DND-41 (cell line): ENCODE results near the gene MT1E.

Source experiments
- ATAC-seq: fragments of 200-7000 bp; cut with Tn5 transposase; 3 replicates; pipeline ENCODE4 v1.9.1; 2021; ENCODE audit warnings: low read depth; ENCODE audit not compliant: insufficient read depth
- DNase-seq: peaks from one replicate; pipeline ENCODE4 v3.0.0-alpha.2; 2020
- H2AFZ ChIP-seq: 2 replicates; pipeline ENCODE4 v1.6.0; 2012; ENCODE audit warnings: low read depth, low read length
- H3K27ac ChIP-seq: 2 replicates; pipeline ENCODE4 v1.5.1; 2012; ENCODE audit warnings: low read length, inconsistent platforms
- H3K27me3 ChIP-seq: fragments of 200-600 bp; sonication (generic); 2 replicates; pipeline ENCODE4 v1.6.0; 2012; ENCODE audit warnings: low read length, mild to moderate bottlenecking, inconsistent platforms; ENCODE audit not compliant: insufficient read depth, poor library complexity
- H3K36me3 ChIP-seq: 2 replicates; pipeline ENCODE4 v1.5.1; 2012; ENCODE audit warnings: low read length, inconsistent platforms; ENCODE audit not compliant: insufficient read depth
- H3K4me1 ChIP-seq: 2 replicates; pipeline ENCODE4 v1.5.1; 2012; ENCODE audit warnings: mild to moderate bottlenecking, low read length; ENCODE audit not compliant: insufficient read depth
- H3K4me2 ChIP-seq: 2 replicates; pipeline ENCODE4 v1.6.0; 2012; ENCODE audit warnings: mild to moderate bottlenecking, moderate library complexity, low read length, inconsistent platforms; ENCODE audit not compliant: insufficient read depth
- H3K4me3 ChIP-seq, 2 experiments: fragments of 200-600 bp in 1 of 2; shearing (Covaris generic) in 1 of 2; 2 replicates each; pipeline ENCODE4 v1.5.1; 2012 to 2016; ENCODE audit warnings: inconsistent platforms in 2 of 2, low read length in 2 of 2, mild to moderate bottlenecking in 2 of 2, low read depth in 1 of 2, moderate library complexity in 1 of 2
- H3K79me2 ChIP-seq: 2 replicates; pipeline ENCODE4 v1.6.0; 2012; ENCODE audit warnings: low read length, inconsistent platforms; ENCODE audit not compliant: insufficient read depth
- H3K9ac ChIP-seq: 2 replicates; pipeline ENCODE4 v1.6.0; 2012; ENCODE audit warnings: low read depth, mild to moderate bottlenecking, inconsistent platforms, low read length, moderate library complexity
- H3K9me3 ChIP-seq: 2 replicates; pipeline ENCODE4 v1.5.1; 2012; ENCODE audit warnings: low read length, moderate library complexity, mild to moderate bottlenecking, inconsistent platforms; ENCODE audit not compliant: insufficient read depth, severe bottlenecking
- H4K20me1 ChIP-seq: 2 replicates; pipeline ENCODE4 v1.6.0; 2012; ENCODE audit warnings: low read length; ENCODE audit not compliant: insufficient read depth
- CTCF ChIP-seq: IDR thresholded peaks from 2 replicates; pipeline ENCODE4 v1.5.1; 2012; ENCODE audit warnings: borderline replicate concordance, low read length, moderate library complexity, mild to moderate bottlenecking; ENCODE audit not compliant: poor library complexity, severe bottlenecking; ENCODE audit errors: extremely low read depth
- EZH2 ChIP-seq: IDR thresholded peaks from 3 replicates; pipeline ENCODE4 v1.6.1; 2012; ENCODE audit warnings: borderline replicate concordance, low read depth, mild to moderate bottlenecking, moderate library complexity, low read length, inconsistent platforms; ENCODE audit not compliant: severe bottlenecking

MT1E gene

GRCh38 chr16:56609463-56609921 is 16.1 kb upstream of the MT1E start:
- peak overlapping the region; percentile 70 for H2AFZ ChIP-seq
- H3K4me3 ChIP-seq, result peak overlapping the region; percentile 44 to 70; a peak in 3 of 4 replicates
- H4K20me1 ChIP-seq, result no peaks in the 10 kb centered on the region
- H3K27me3 ChIP-seq, result no peaks in the 10 kb centered on the region
- peak overlapping the region; percentile 63 for H3K9ac ChIP-seq
- peak; percentile 62 for ATAC-seq
- no peaks in the 10 kb centered on the region for H3K79me2 ChIP-seq
- H3K36me3 ChIP-seq, result no peaks in the 10 kb centered on the region
- TF ChIP-seq EZH2 (no peak), CTCF (no peak)
- no peaks in the 10 kb centered on the region for H3K9me3 ChIP-seq
- peaks cover 41% of the 10 kb centered on the region for H3K4me1 ChIP-seq
- peak; percentile 83 for DNase-seq
- peak overlapping the region; percentile 62 for H3K27ac ChIP-seq
- H3K4me2 ChIP-seq, result peak overlapping the region; percentile 89

GRCh38 chr16:56610017-56610608 is 15.5 kb upstream of the MT1E start:
- H2AFZ ChIP-seq, result peak overlapping the region; percentile 70
- TF ChIP-seq CTCF (no peak), EZH2 (no peak)

GRCh38 chr16:56610609-56611111 is 14.9 kb upstream of the MT1E start:
- H3K27me3 ChIP-seq, result no peaks in the 10 kb centered on the region
- no peaks in the 10 kb centered on the region for H3K9me3 ChIP-seq
- H4K20me1 ChIP-seq, result no peaks in the 10 kb centered on the region
- peaks cover 41% of the 10 kb centered on the region for H3K4me1 ChIP-seq
- TF ChIP-seq EZH2 (no peak), CTCF (no peak)
- H3K36me3 ChIP-seq, result no peaks in the 10 kb centered on the region
- H2AFZ ChIP-seq, result peak overlapping the region; percentile 70
- H3K4me3 ChIP-seq, result no peak overlapping the region
- ATAC-seq (peak; percentile 23; the same call in 1 of the 3 replicates), DNase-seq (peak; percentile 55)
- peak overlapping the region; percentile 89; the same call in 1 of the 2 replicates for H3K4me2 ChIP-seq
- H3K9ac ChIP-seq, result no peak overlapping the region
- H3K79me2 ChIP-seq, result no peaks in the 10 kb centered on the region
- peak overlapping the region; percentile 62; the same call in 1 of the 2 replicates for H3K27ac ChIP-seq

More at GRCh38 chr16:56610017-56610608, 15.5 kb upstream of the MT1E start:
- peak overlapping the region; percentile 62 for H3K27ac ChIP-seq
- H3K9ac ChIP-seq, result peak overlapping the region; percentile 63
- H3K9me3 ChIP-seq, result no peaks in the 10 kb centered on the region
- H3K36me3 ChIP-seq, result no peaks in the 10 kb centered on the region
- H3K79me2 ChIP-seq, result no peaks in the 10 kb centered on the region
- ATAC-seq (no peak), DNase-seq (peak; percentile 50)
- no peaks in the 10 kb centered on the region for H3K27me3 ChIP-seq
- H4K20me1 ChIP-seq, result no peaks in the 10 kb centered on the region
- peak overlapping the region in 1 of 2 experiments; percentile 70; a peak in 2 of 4 replicates for H3K4me3 ChIP-seq
- H3K4me1 ChIP-seq, result peaks cover 41% of the 10 kb centered on the region
- peak overlapping the region; percentile 89 for H3K4me2 ChIP-seq
